Fibroblast of skin of back (primary cell): Measurements from ENCODE around the gene CTNNBL1.
"Not testable (repeated sequence)": the region's sequence is repeated elsewhere in the genome, so short reads cannot be mapped to it uniquely, and the experiment has no call there.

ENCODE experiments used
- DNase-seq: peaks from one replicate; pipeline ENCODE4 v3.0.0-alpha.2; 2013

Gene CTNNBL1

GRCh38 chr20:37677969-37678861 lies 15.6 kb upstream of the CTNNBL1 start:
- no peak for DNase-seq

GRCh38 chr20:37679751-37680150 lies 14.1 kb upstream of the CTNNBL1 start:
- DNase-seq: not testable (repeated sequence)

GRCh38 chr20:37680420-37680819 lies 13.4 kb upstream of the CTNNBL1 start:
- DNase-seq: peak; percentile 27

- no peak for DNase-seq
Measured at GRCh38 chr20:37681384-37682112, 12.3 kb upstream of the CTNNBL1 start.

GRCh38 chr20:37683146-37683545 lies 10.7 kb upstream of the CTNNBL1 start:
- not testable (repeated sequence) for DNase-seq

GRCh38 chr20:37686762-37687477 lies 6.9 kb upstream of the CTNNBL1 start:
- DNase-seq: peak; percentile 54

GRCh38 chr20:37687478-37687805 lies 6.4 kb upstream of the CTNNBL1 start:
- DNase-seq: no peak

- DNase-seq: no peak
Measured at GRCh38 chr20:37688093-37688492, 5.7 kb upstream of the CTNNBL1 start.

- no peak for DNase-seq
Measured at GRCh38 chr20:37690626-37691369, 3.0 kb upstream of the CTNNBL1 start.

- no peak for DNase-seq
Measured at GRCh38 chr20:37692459-37693166, 1.2 kb upstream of the CTNNBL1 start.

- DNase-seq: no peak
Measured at GRCh38 chr20:37693242-37693634, 592 bp upstream of the CTNNBL1 start.

- DNase-seq: no peak
Measured at GRCh38 chr20:37695684-37696342, 2.0 kb downstream of the CTNNBL1 start.

- no peak for DNase-seq
Measured at GRCh38 chr20:37697314-37697713, 3.5 kb downstream of the CTNNBL1 start.

GRCh38 chr20:37699202-37699601 lies 5.4 kb downstream of the CTNNBL1 start:
- DNase-seq: no peak

GRCh38 chr20:37700301-37700700 lies 6.5 kb downstream of the CTNNBL1 start:
- no peak for DNase-seq

GRCh38 chr20:37701676-37702075 lies 7.8 kb downstream of the CTNNBL1 start:
- DNase-seq: not testable (repeated sequence)

- no peak for DNase-seq
Measured at GRCh38 chr20:37702403-37703034, 8.7 kb downstream of the CTNNBL1 start.

- no peak for DNase-seq
Measured at GRCh38 chr20:37703035-37703845, 9.4 kb downstream of the CTNNBL1 start.

- no peak for DNase-seq
Measured at GRCh38 chr20:37704955-37705354, 11.1 kb downstream of the CTNNBL1 start.

GRCh38 chr20:37706298-37706697 lies 12.5 kb downstream of the CTNNBL1 start:
- no peak for DNase-seq
